Measurements from ENCODE around the gene TECPR2.

TECPR2 gene

GRCh38 chr14:102452302-102452701 lies 89.6 kb downstream of the TECPR2 start:
- Histone ChIP-seq H3K9me3 (ENCODE audit: low read length) (no peaks in the 10 kb centered on the region), H3K4me1 (ENCODE audit: insufficient read depth, low read length) (no peaks in the 10 kb centered on the region), H3K27ac (ENCODE audit: low read depth, low read length) (no peak overlapping the region), H3K27me3 (ENCODE audit: control insufficient read depth in 1 of 2, insufficient read depth in 2 of 2, low read length in 2 of 2) (no peaks in the 10 kb centered on the region), H3K4me3 (ENCODE audit: low read depth in 1 of 2, low read length in 2 of 2) (no peak overlapping the region), H3K36me3 (ENCODE audit: insufficient read depth, low read length) (peaks cover 54% of the 10 kb centered on the region), H3K9ac (ENCODE audit: low read length) (no peak overlapping the region)

- no peaks in the 10 kb centered on the region for H3K27me3 ChIP-seq (ENCODE audit: control insufficient read depth in 1 of 2, insufficient read depth in 2 of 2, low read length in 2 of 2)
- no peak overlapping the region for H3K27ac ChIP-seq (ENCODE audit: low read depth, low read length)
- H3K9me3 ChIP-seq (ENCODE audit: low read length) = no peaks in the 10 kb centered on the region
- H3K4me1 ChIP-seq (ENCODE audit: insufficient read depth, low read length) = no peaks in the 10 kb centered on the region
- H3K9ac ChIP-seq (ENCODE audit: low read length) = no peak overlapping the region
- H3K36me3 ChIP-seq (ENCODE audit: insufficient read depth, low read length) = peaks cover 58% of the 10 kb centered on the region
- no peak overlapping the region for H3K4me3 ChIP-seq (ENCODE audit: low read depth in 1 of 2, low read length in 2 of 2)
These were observed 92.0 kb downstream of the TECPR2 start for GRCh38 chr14:102454711-102455110.

- peaks cover 32% of the 10 kb centered on the region for H3K36me3 ChIP-seq (ENCODE audit: insufficient read depth, low read length)
- no peaks in the 10 kb centered on the region for H3K9me3 ChIP-seq (ENCODE audit: low read length)
- no peak overlapping the region for H3K27ac ChIP-seq (ENCODE audit: low read depth, low read length)
- H3K4me1 ChIP-seq (ENCODE audit: insufficient read depth, low read length) = no peaks in the 10 kb centered on the region
- H3K9ac ChIP-seq (ENCODE audit: low read length) = no peak overlapping the region
- no peaks in the 10 kb centered on the region for H3K27me3 ChIP-seq (ENCODE audit: control insufficient read depth in 1 of 2, insufficient read depth in 2 of 2, low read length in 2 of 2)
- H3K4me3 ChIP-seq (ENCODE audit: low read depth in 1 of 2, low read length in 2 of 2) = no peak overlapping the region
These were observed 94.8 kb downstream of the TECPR2 start for GRCh38 chr14:102457509-102457908.

- Histone ChIP-seq H3K36me3 (ENCODE audit: insufficient read depth, low read length) (peaks cover 27% of the 10 kb centered on the region), H3K9ac (ENCODE audit: low read length) (no peak overlapping the region), H3K4me3 (ENCODE audit: low read depth in 1 of 2, low read length in 2 of 2) (no peak overlapping the region), H3K27ac (ENCODE audit: low read depth, low read length) (no peak overlapping the region), H3K4me1 (ENCODE audit: insufficient read depth, low read length) (no peaks in the 10 kb centered on the region), H3K27me3 (ENCODE audit: control insufficient read depth in 1 of 2, insufficient read depth in 2 of 2, low read length in 2 of 2) (no peaks in the 10 kb centered on the region), H3K9me3 (ENCODE audit: low read length) (no peaks in the 10 kb centered on the region)
These were observed 99.0 kb downstream of the TECPR2 start for GRCh38 chr14:102461490-102462338.

GRCh38 chr14:102462391-102462790 lies 99.7 kb downstream of the TECPR2 start:
- Histone ChIP-seq H3K27ac (ENCODE audit: low read depth, low read length) (no peak overlapping the region), H3K9ac (ENCODE audit: low read length) (no peak overlapping the region), H3K4me3 (ENCODE audit: low read depth in 1 of 2, low read length in 2 of 2) (no peak overlapping the region), H3K27me3 (ENCODE audit: control insufficient read depth in 1 of 2, insufficient read depth in 2 of 2, low read length in 2 of 2) (no peaks in the 10 kb centered on the region), H3K4me1 (ENCODE audit: insufficient read depth, low read length) (no peaks in the 10 kb centered on the region), H3K9me3 (ENCODE audit: low read length) (no peaks in the 10 kb centered on the region), H3K36me3 (ENCODE audit: insufficient read depth, low read length) (peaks cover 30% of the 10 kb centered on the region)

- peaks cover 22% of the 10 kb centered on the region for H3K36me3 ChIP-seq (ENCODE audit: insufficient read depth, low read length)
These were observed 101.3 kb downstream of the TECPR2 start for GRCh38 chr14:102464006-102464405.

GRCh38 chr14:102464846-102465341 lies 102.2 kb downstream of the TECPR2 start:
- Histone ChIP-seq H3K27ac (ENCODE audit: low read depth, low read length) (no peak overlapping the region), H3K27me3 (ENCODE audit: control insufficient read depth in 1 of 2, insufficient read depth in 2 of 2, low read length in 2 of 2) (no peaks in the 10 kb centered on the region), H3K4me1 (ENCODE audit: insufficient read depth, low read length) (no peaks in the 10 kb centered on the region), H3K4me3 (ENCODE audit: low read depth in 1 of 2, low read length in 2 of 2) (no peak overlapping the region), H3K9me3 (ENCODE audit: low read length) (no peaks in the 10 kb centered on the region), H3K9ac (ENCODE audit: low read length) (no peak overlapping the region), H3K36me3 (ENCODE audit: insufficient read depth, low read length) (peaks cover 13% of the 10 kb centered on the region)

More at GRCh38 chr14:102464006-102464405, 101.3 kb downstream of the TECPR2 start:
- Histone ChIP-seq H3K9me3 (ENCODE audit: low read length) (no peaks in the 10 kb centered on the region), H3K9ac (ENCODE audit: low read length) (no peak overlapping the region), H3K27me3 (ENCODE audit: control insufficient read depth in 1 of 2, insufficient read depth in 2 of 2, low read length in 2 of 2) (no peaks in the 10 kb centered on the region), H3K27ac (ENCODE audit: low read depth, low read length) (no peak overlapping the region), H3K4me3 (ENCODE audit: low read depth in 1 of 2, low read length in 2 of 2) (no peak overlapping the region), H3K4me1 (ENCODE audit: insufficient read depth, low read length) (no peaks in the 10 kb centered on the region)

GRCh38 chr14:102469261-102469660 lies 106.5 kb downstream of the TECPR2 start:
- Histone ChIP-seq H3K4me3 (ENCODE audit: low read depth in 1 of 2, low read length in 2 of 2) (no peak overlapping the region), H3K4me1 (ENCODE audit: insufficient read depth, low read length) (no peaks in the 10 kb centered on the region), H3K27me3 (ENCODE audit: control insufficient read depth in 1 of 2, insufficient read depth in 2 of 2, low read length in 2 of 2) (no peaks in the 10 kb centered on the region), H3K9me3 (ENCODE audit: low read length) (no peaks in the 10 kb centered on the region), H3K36me3 (ENCODE audit: insufficient read depth, low read length) (peaks cover 20% of the 10 kb centered on the region), H3K27ac (ENCODE audit: low read depth, low read length) (no peak overlapping the region), H3K9ac (ENCODE audit: low read length) (no peak overlapping the region)

GRCh38 chr14:102471921-102472790 lies 109.4 kb downstream of the TECPR2 start:
- Histone ChIP-seq H3K4me1 (ENCODE audit: insufficient read depth, low read length) (no peaks in the 10 kb centered on the region), H3K27me3 (ENCODE audit: control insufficient read depth in 1 of 2, insufficient read depth in 2 of 2, low read length in 2 of 2) (no peaks in the 10 kb centered on the region), H3K9me3 (ENCODE audit: low read length) (no peaks in the 10 kb centered on the region), H3K27ac (ENCODE audit: low read depth, low read length) (no peak overlapping the region), H3K4me3 (ENCODE audit: low read depth in 1 of 2, low read length in 2 of 2) (no peak overlapping the region), H3K9ac (ENCODE audit: low read length) (no peak overlapping the region), H3K36me3 (ENCODE audit: insufficient read depth, low read length) (peaks cover 7% of the 10 kb centered on the region)

- Histone ChIP-seq H3K9ac (ENCODE audit: low read length) (no peak overlapping the region), H3K4me1 (ENCODE audit: insufficient read depth, low read length) (no peaks in the 10 kb centered on the region), H3K36me3 (ENCODE audit: insufficient read depth, low read length) (peaks cover 7% of the 10 kb centered on the region), H3K27me3 (ENCODE audit: control insufficient read depth in 1 of 2, insufficient read depth in 2 of 2, low read length in 2 of 2) (no peaks in the 10 kb centered on the region), H3K9me3 (ENCODE audit: low read length) (no peaks in the 10 kb centered on the region), H3K27ac (ENCODE audit: low read depth, low read length) (peak overlapping the region; percentile 42), H3K4me3 (ENCODE audit: low read depth in 1 of 2, low read length in 2 of 2) (no peak overlapping the region)
These were observed 110.0 kb downstream of the TECPR2 start for GRCh38 chr14:102472791-102473150.

- Histone ChIP-seq H3K27me3 (ENCODE audit: control insufficient read depth in 1 of 2, insufficient read depth in 2 of 2, low read length in 2 of 2) (no peaks in the 10 kb centered on the region), H3K36me3 (ENCODE audit: insufficient read depth, low read length) (peaks cover 7% of the 10 kb centered on the region), H3K4me1 (ENCODE audit: insufficient read depth, low read length) (no peaks in the 10 kb centered on the region), H3K4me3 (ENCODE audit: low read depth in 1 of 2, low read length in 2 of 2) (no peak overlapping the region), H3K27ac (ENCODE audit: low read depth, low read length) (no peak overlapping the region), H3K9me3 (ENCODE audit: low read length) (no peaks in the 10 kb centered on the region), H3K9ac (ENCODE audit: low read length) (no peak overlapping the region)
These were observed 110.8 kb downstream of the TECPR2 start for GRCh38 chr14:102473559-102473958.

All from muscle layer of colon (tissue), 2 donors.